ENCODE results near the gene LARP4B. TPM values are rescaled to one million over a fixed set of nuclear protein-coding genes. Genes with fewer than 3 reads are reported as not detected.

Gene LARP4B
- total and polyA plus RNA-seq, 2 donors (not counting 1 experiment from before 2014, with no cell fraction given) = 35.6 to 129 TPM

- no peak overlapping the region for H3K4me2 ChIP-seq (replicated peaks; ENCODE audit: low read depth, low read length, poor library complexity, severe bottlenecking)
- WGBS (ENCODE audit: insufficient coverage) = 86% methylated on average over 44 of the region's 44 CpGs
- H3K27ac ChIP-seq (ENCODE audit: low read length in 2 of 2) = no peak overlapping the region
- Mint-ChIP-seq H3K27ac (no peak overlapping the region), H3K4me3 (no peak overlapping the region), H3K4me1 (peaks cover 10% of the 10 kb centered on the region), H3K27me3 (peaks cover 22% of the 10 kb centered on the region), H3K9me3 (ENCODE audit: insufficient read depth) (no peaks in the 10 kb centered on the region)
- no peaks in the 10 kb centered on the region for H3K79me2 ChIP-seq (ENCODE audit: control insufficient read depth, insufficient read depth, low read length)
- no peaks in the 10 kb centered on the region for H3K9me3 ChIP-seq (ENCODE audit: control extremely low read depth in 1 of 3, control insufficient read depth in 2 of 3, insufficient read depth in 1 of 3, low read length in 2 of 3)
- ChIA-PET CTCF (no interaction called here), POLR2A (no interaction called here)
- peaks cover 0 to 16% (median 6%) of the 10 kb centered on the region in 4 experiments for H3K27me3 ChIP-seq (replicated peaks in 1 of 4; ENCODE audit: control extremely low read depth in 1 of 4, control insufficient read depth in 3 of 4, insufficient read depth in 4 of 4, low read length in 3 of 4)
- H3K36me3 ChIP-seq (replicated peaks in 1 of 2; ENCODE audit: control extremely low read depth in 1 of 2, control insufficient read depth in 1 of 2, extremely low read depth in 1 of 2, insufficient read depth in 2 of 2, low read length in 1 of 2) = no peaks in the 10 kb centered on the region
- ATAC-seq (ENCODE audit: low read depth) = no peak
- intact Hi-C loops (cut with micrococcal nuclease) = no loop called here
- no peak for DNase-seq
- no peak overlapping the region for H2AFZ ChIP-seq (ENCODE audit: insufficient read depth, low read depth, low read length, poor library complexity, severe bottlenecking)
- no peaks in the 10 kb centered on the region for H4K20me1 ChIP-seq (ENCODE audit: control insufficient read depth, insufficient read depth, low read length, poor library complexity, severe bottlenecking)
- peaks cover 8 to 9% of the 10 kb centered on the region in 2 donors for H3K4me1 ChIP-seq (ENCODE audit: control insufficient read depth in 2 of 2, insufficient read depth in 2 of 2, low read length in 2 of 2)
- TF ChIP-seq CTCF (IDR thresholded peaks at IDR 0.05) = no peak
- TF ChIP-seq EZH2 (IDR thresholded peaks at IDR 0.05; ENCODE audit: borderline replicate concordance, insufficient read depth, low read depth, low read length, poor library complexity, severe bottlenecking) = no peak
- H3K4me3 ChIP-seq (ENCODE audit: control extremely low read depth in 1 of 5, extremely low read depth in 1 of 5, insufficient read depth in 1 of 5, low read depth in 2 of 5, low read length in 4 of 5) = no peak overlapping the region
- no peak overlapping the region for H3K9ac ChIP-seq (ENCODE audit: low read length)
Measured at GRCh38 chr10:786633-787474, 144.7 kb downstream of the LARP4B start.

DNA sequence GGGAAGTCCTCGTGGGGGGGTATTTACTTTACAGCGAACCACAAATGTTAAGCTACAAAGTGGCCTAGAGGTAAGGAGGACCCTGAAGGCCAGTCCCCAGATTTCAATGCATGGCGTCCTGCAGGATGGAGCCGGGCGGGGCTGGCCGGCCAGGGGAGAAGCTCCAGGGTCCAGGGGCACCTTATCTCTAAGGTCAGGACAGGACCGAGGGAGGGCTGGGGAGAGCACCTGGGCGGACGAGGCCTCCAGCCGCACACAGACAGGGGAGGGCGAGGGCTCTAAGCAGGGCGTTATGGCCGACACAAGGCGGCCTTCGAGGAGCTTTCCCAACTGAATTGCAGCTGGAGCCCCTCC, 145.7 kb downstream of the LARP4B start:
- Histone ChIP-seq H3K27me3 (replicated peaks in 1 of 4; ENCODE audit: control extremely low read depth in 1 of 4, control insufficient read depth in 3 of 4, insufficient read depth in 4 of 4, low read length in 3 of 4) (peaks cover 0 to 16% (median 6%) of the 10 kb centered on the region in 4 experiments), H3K9ac (ENCODE audit: low read length) (no peak overlapping the region), H2AFZ (ENCODE audit: insufficient read depth, low read depth, low read length, poor library complexity, severe bottlenecking) (no peak overlapping the region), H3K79me2 (ENCODE audit: control insufficient read depth, insufficient read depth, low read length) (no peaks in the 10 kb centered on the region), H3K9me3 (ENCODE audit: control extremely low read depth in 1 of 3, control insufficient read depth in 2 of 3, insufficient read depth in 1 of 3, low read length in 2 of 3) (peaks cover 0 to 4% (median 0%) of the 10 kb centered on the region in 3 donors), H3K36me3 (replicated peaks in 1 of 2; ENCODE audit: control extremely low read depth in 1 of 2, control insufficient read depth in 1 of 2, extremely low read depth in 1 of 2, insufficient read depth in 2 of 2, low read length in 1 of 2) (no peaks in the 10 kb centered on the region), H3K4me3 (ENCODE audit: control extremely low read depth in 1 of 5, extremely low read depth in 1 of 5, insufficient read depth in 1 of 5, low read depth in 2 of 5, low read length in 4 of 5) (no peak overlapping the region), H3K27ac (ENCODE audit: low read length in 2 of 2) (no peak overlapping the region), H3K4me2 (replicated peaks; ENCODE audit: low read depth, low read length, poor library complexity, severe bottlenecking) (no peak overlapping the region), H3K4me1 (ENCODE audit: control insufficient read depth in 2 of 2, insufficient read depth in 2 of 2, low read length in 2 of 2) (peaks cover 8 to 9% of the 10 kb centered on the region in 2 donors), H4K20me1 (ENCODE audit: control insufficient read depth, insufficient read depth, low read length, poor library complexity, severe bottlenecking) (no peaks in the 10 kb centered on the region)
- TF ChIP-seq CTCF (IDR thresholded peaks at IDR 0.05) = no peak
- no peak for TF ChIP-seq EZH2 (IDR thresholded peaks at IDR 0.05; ENCODE audit: borderline replicate concordance, insufficient read depth, low read depth, low read length, poor library complexity, severe bottlenecking)
- Mint-ChIP-seq H3K9me3 (ENCODE audit: insufficient read depth) (no peaks in the 10 kb centered on the region), H3K4me3 (no peak overlapping the region), H3K4me1 (peaks cover 10% of the 10 kb centered on the region), H3K27ac (no peak overlapping the region), H3K27me3 (peaks cover 30% of the 10 kb centered on the region)
- no peak for ATAC-seq (ENCODE audit: low read depth)
- no peak for DNase-seq
- CTCF ChIA-PET = no interaction called here
- WGBS (ENCODE audit: insufficient coverage) = 89% methylated on average over 15 of the region's 15 CpGs
- intact Hi-C loops (cut with micrococcal nuclease) = no loop called here
- POLR2A ChIA-PET = interaction anchor here (0.6 kb wide), 1 partner anchor 147 kb away, joined by 8 read pairs; no protein-coding TSS in a partner anchor

Data from B cell (primary cell).